Measurements from ENCODE around the gene STPG3. TPM values are rescaled to one million over a fixed set of nuclear protein-coding genes. Genes with fewer than 3 reads are reported as not detected.
A peak's percentile ranks its signal among the peaks of the same experiment; 100 is the strongest.

STPG3 gene
- total and polyA plus RNA-seq, 2 of the 13 experiments (the other 11 are each of a cell fraction or from before 2014, with no cell fraction given), result not detected

DNA sequence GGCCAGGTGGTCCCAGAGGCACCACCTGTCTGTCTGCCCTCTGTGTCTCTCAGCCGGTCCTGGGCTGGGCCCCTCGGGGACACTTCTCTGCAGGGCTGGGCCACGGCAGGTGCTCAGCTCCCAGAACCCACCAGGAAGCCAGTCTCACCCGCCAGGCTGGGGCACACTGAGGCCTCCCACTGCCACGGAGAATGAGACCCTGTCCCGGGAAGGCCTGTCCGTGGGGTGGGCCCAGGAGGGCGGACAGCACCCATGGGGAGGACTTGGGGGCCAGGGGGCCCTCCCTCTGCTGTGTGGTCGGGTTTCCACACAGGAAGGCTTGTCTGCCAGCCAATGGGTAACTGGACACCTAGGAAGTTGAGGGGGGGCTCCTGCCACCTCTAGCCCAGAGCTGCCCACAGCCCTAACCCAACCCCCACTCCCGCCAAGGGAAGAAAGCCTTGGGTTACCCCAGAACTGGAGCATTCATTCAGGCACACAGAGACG is 14.1 kb upstream of the STPG3 start (continued):
- TF ChIP-seq, protein P1, sequence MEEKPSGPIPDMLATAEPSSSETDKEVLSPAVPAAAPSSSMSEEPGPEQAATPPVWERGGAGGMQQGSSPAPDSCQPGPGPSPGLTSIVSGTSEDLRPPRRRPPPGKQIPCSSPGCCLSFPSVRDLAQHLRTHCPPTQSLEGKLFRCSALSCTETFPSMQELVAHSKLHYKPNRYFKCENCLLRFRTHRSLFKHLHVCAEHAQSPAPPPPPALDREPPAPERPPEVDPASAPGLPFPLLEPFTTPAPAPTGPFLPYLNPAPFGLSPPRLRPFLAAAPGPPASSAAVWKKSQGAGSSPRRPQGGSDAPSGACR (CRISPR knock-in tag; IDR thresholded peaks at IDR 0.05), result peak; percentile 41; the same call in 1 of the 2 replicates

DNA sequence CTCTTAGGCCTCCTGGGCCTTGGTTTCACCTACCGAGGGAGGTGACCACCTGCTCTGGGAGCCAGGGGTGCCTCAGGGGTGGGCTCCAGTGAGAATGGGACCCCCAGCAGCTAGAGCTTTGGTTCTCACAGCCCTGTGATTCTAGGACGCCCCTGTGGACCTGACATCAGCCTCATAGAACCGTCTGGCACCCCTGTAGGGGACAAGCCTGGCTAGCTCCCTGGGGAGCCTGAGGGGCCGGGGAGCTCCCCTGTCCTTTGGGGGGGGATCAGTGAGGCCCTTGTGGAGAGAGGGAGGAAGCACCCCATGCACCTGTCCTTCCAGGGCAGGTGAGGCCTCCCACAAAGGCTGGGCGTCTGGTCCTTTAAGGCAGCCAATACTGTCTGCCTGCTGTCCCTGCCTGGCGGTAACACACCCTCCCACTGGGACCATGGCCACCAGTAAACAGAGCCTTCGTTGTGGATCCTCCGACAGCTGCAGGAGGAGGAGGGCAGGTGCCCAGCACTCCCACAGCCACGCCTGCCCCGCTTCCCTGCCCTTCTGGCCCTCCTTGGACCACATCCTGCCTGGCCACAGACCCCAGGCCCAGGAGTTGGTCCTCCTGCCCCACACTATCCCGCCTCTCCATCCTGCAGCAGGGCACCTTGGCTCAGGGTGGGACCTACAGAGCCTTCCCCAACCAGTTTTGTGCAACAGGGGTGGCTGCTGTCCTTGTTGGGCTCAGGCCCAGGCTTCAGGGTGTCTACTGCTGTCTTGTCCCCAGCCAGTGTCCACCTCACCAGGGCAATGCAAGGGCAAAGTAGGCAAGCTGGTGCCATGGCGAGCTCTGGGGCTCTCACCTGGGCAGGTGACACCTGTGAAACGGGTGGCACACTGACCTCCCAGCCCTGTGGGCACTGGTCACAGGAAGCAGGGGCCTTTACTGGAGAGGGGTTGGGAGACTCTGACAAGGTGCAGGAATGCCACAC is 13.0 kb upstream of the STPG3 start:
- FAIRE-seq (peak; percentile 26), ATAC-seq (no peak), DNase-seq (ENCODE audit: low spot score) (no peak)
- ChIA-PET CTCF (ENCODE audit: low intra/inter-chr PET ratio, low total read pairs) (no interaction called here), POLR2A (interaction anchor here (0.8 to 7.4 kb wide), 5 partner anchors 8 to 87 kb away, joined by 3 to 78 read pairs (median 5); partner anchors contain the start of genes TOR4A and TPRN)
- H3K36me3 ChIP-seq (replicated peaks in 1 of 2; ENCODE audit: control insufficient read depth in 1 of 2, insufficient read depth in 2 of 2, low read length in 2 of 2), result peaks cover 3 to 13% of the 10 kb centered on the region in 2 experiments; a peak in 3 of 5 replicates
- H4K20me1 ChIP-seq (ENCODE audit: insufficient read depth, low read length), result peaks cover 15% of the 10 kb centered on the region
- H2AFZ ChIP-seq (ENCODE audit: low read length), result no peak overlapping the region
- H3K4me3 ChIP-seq (replicated peaks in 1 of 3; ENCODE audit: insufficient read depth in 1 of 3, low read depth in 2 of 3, low read length in 3 of 3), result peak overlapping the region in 1 of 3 experiments; percentile 37; a peak in 1 of 6 replicates
- WGBS (ENCODE audit: low lambda C conversion rate), result 96% methylated on average over 3 of the region's 13 CpGs
- peaks cover 59% of the 10 kb centered on the region for H3K4me1 ChIP-seq (ENCODE audit: insufficient read depth, low read length)
- intact Hi-C loops (cut with micrococcal nuclease; ENCODE audit: unreplicated experiment), result loop anchor here (2.0 kb wide), 1 partner anchor 15 kb away; the partner anchor contains the start of gene RNF208
- in situ Hi-C loops (cut with HindIII; ENCODE audit: extremely low pct_ligation_motif_present, low pct_unique_long_range_greater_than_20kb), result no loop called here
- peak overlapping the region; percentile 85 for H3K4me2 ChIP-seq (ENCODE audit: low read depth, low read length)
- H3K9me3 ChIP-seq (ENCODE audit: low read length), result no peaks in the 10 kb centered on the region
- H3K27me3 ChIP-seq (ENCODE audit: control insufficient read depth in 1 of 2, insufficient read depth in 2 of 2, low read length in 2 of 2), result no peaks in the 10 kb centered on the region
- no TSS peak for BruUV-seq (replicated peaks)
- H3K9ac ChIP-seq (ENCODE audit: insufficient read depth, low read depth, low read length), result peak overlapping the region; percentile 41; the same call in 1 of the 2 replicates
- H3K27ac ChIP-seq (ENCODE audit: extremely low read length, insufficient read depth, low read length), result peak overlapping the region; percentile 39
- peaks cover 31% of the 10 kb centered on the region for H3K79me2 ChIP-seq (ENCODE audit: insufficient read depth, low read length)
- TF ChIP-seq, protein P2, sequence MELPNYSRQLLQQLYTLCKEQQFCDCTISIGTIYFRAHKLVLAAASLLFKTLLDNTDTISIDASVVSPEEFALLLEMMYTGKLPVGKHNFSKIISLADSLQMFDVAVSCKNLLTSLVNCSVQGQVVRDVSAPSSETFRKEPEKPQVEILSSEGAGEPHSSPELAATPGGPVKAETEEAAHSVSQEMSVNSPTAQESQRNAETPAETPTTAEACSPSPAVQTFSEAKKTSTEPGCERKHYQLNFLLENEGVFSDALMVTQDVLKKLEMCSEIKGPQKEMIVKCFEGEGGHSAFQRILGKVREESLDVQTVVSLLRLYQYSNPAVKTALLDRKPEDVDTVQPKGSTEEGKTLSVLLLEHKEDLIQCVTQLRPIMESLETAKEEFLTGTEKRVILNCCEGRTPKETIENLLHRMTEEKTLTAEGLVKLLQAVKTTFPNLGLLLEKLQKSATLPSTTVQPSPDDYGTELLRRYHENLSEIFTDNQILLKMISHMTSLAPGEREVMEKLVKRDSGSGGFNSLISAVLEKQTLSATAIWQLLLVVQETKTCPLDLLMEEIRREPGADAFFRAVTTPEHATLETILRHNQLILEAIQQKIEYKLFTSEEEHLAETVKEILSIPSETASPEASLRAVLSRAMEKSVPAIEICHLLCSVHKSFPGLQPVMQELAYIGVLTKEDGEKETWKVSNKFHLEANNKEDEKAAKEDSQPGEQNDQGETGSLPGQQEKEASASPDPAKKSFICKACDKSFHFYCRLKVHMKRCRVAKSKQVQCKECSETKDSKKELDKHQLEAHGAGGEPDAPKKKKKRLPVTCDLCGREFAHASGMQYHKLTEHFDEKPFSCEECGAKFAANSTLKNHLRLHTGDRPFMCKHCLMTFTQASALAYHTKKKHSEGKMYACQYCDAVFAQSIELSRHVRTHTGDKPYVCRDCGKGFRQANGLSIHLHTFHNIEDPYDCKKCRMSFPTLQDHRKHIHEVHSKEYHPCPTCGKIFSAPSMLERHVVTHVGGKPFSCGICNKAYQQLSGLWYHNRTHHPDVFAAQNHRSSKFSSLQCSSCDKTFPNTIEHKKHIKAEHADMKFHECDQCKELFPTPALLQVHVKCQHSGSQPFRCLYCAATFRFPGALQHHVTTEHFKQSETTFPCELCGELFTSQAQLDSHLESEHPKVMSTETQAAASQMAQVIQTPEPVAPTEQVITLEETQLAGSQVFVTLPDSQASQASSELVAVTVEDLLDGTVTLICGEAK (IDR thresholded peaks at IDR 0.05), result no peak
- TF ChIP-seq, protein P2 (CRISPR knock-in tag; IDR thresholded peaks at IDR 0.05), result no peak
- TF ChIP-seq KAT7 (CRISPR knock-in tag; IDR thresholded peaks at IDR 0.05; ENCODE audit: borderline replicate concordance) (no peak), ZNF367 (CRISPR knock-in tag; IDR thresholded peaks at IDR 0.05; ENCODE audit: borderline replicate concordance) (no peak), ZNF460 (CRISPR knock-in tag; IDR thresholded peaks at IDR 0.05; ENCODE audit: borderline replicate concordance) (no peak), AHR (CRISPR knock-in tag; IDR thresholded peaks at IDR 0.05) (0 out of 2 replicates have a peak, but pooled peaks have one; percentile 35), RFXAP (CRISPR knock-in tag; IDR thresholded peaks at IDR 0.05; ENCODE audit: borderline replicate concordance) (no peak; the same call in 1 of the 2 replicates), POLR2A (IDR thresholded peaks at IDR 0.05; ENCODE audit: insufficient read depth in 1 of 2, low read depth in 2 of 2, low read length in 2 of 2) (no peak), FOXO1 (CRISPR knock-in tag; IDR thresholded peaks at IDR 0.05) (no peak; the same call in 1 of the 2 replicates), REPIN1 (CRISPR knock-in tag; IDR thresholded peaks at IDR 0.05; ENCODE audit: borderline replicate concordance, low read depth) (no peak)

All from HepG2 (cell line).